ENCODE data around the gene PIWIL4.

Gene PIWIL4

DNA sequence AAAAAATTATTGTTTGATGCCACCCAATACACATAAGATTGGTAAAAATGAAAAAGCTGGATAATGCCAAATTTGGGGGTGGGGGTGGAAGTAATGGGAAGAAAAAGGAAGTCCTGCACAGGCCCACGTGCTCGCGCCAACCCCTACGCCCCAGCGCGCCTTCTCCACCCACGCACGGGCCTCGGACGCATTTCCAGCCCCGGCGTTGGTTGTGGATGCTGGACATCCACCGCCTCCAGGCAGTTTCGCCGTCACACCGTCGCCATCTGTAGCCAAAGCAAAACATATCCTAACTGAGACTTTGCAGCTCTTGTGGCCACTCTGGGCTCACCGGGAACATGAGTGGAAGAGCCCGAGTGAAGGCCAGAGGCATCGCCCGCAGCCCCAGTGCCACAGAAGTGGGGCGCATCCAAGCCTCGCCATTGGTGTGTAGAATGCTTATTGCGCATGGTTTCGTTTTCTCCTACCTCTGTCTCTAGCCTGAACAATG, at the start of gene PIWIL4:
Gene PIWIL4, plus strand, starts transcription at position 188 of the 490 bp plus-strand sequence. Its CDS starts 151 bp downstream, at position 339.
- Histone ChIP-seq H3K9me3 (no peaks in the 10 kb centered on the region), H3K4me3 (no peak within 1 kb of the TSS), H3K27ac (no peak within 1 kb of the TSS), H3K27me3 (no peaks in the 10 kb centered on the region), H3K36me3 (peaks cover 0 to 5% (median 0%) of the 10 kb centered on the region in 3 donors), H3K4me1 (peaks cover 0 to 16% (median 3%) of the 10 kb centered on the region in 4 donors)
- DNase-seq, result no peak
- TF ChIP-seq, protein P1, sequence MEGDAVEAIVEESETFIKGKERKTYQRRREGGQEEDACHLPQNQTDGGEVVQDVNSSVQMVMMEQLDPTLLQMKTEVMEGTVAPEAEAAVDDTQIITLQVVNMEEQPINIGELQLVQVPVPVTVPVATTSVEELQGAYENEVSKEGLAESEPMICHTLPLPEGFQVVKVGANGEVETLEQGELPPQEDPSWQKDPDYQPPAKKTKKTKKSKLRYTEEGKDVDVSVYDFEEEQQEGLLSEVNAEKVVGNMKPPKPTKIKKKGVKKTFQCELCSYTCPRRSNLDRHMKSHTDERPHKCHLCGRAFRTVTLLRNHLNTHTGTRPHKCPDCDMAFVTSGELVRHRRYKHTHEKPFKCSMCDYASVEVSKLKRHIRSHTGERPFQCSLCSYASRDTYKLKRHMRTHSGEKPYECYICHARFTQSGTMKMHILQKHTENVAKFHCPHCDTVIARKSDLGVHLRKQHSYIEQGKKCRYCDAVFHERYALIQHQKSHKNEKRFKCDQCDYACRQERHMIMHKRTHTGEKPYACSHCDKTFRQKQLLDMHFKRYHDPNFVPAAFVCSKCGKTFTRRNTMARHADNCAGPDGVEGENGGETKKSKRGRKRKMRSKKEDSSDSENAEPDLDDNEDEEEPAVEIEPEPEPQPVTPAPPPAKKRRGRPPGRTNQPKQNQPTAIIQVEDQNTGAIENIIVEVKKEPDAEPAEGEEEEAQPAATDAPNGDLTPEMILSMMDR (IDR thresholded peaks at IDR 0.05), result no peak
- intact Hi-C loops (cut with DNase I; ENCODE audit: low total_unique reads), result no loop called here

DNA sequence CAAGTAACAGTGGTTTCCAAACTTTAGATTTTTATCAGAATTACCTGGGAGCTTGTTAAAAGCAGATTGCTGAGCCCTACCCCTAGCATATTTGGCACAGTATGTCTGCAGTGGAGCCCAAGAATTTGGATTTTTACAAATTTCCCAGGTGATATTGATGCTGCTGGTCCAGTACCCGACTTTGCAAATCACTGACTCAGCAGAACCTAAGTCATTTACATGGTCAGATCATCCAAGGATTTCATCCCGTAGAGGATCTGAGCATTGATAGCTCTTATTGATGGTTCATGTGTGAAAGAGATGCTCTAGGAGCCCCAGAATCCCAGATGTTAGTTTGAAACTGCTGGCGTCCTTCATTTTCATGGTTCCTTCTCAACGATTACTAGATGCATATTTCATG, 48.9 kb upstream of the PIWIL4 start:
- no peaks in the 10 kb centered on the region for H3K4me1 ChIP-seq
- no peaks in the 10 kb centered on the region for H3K27me3 ChIP-seq
- TF ChIP-seq, protein P1 (IDR thresholded peaks at IDR 0.05), result no peak
- no peaks in the 10 kb centered on the region for H3K36me3 ChIP-seq
- H3K4me3 ChIP-seq, result no peak overlapping the region
- intact Hi-C loops (cut with DNase I; ENCODE audit: low total_unique reads), result no loop called here
- no peak overlapping the region for H3K27ac ChIP-seq
- H3K9me3 ChIP-seq, result no peaks in the 10 kb centered on the region
- DNase-seq, result no peak

DNA sequence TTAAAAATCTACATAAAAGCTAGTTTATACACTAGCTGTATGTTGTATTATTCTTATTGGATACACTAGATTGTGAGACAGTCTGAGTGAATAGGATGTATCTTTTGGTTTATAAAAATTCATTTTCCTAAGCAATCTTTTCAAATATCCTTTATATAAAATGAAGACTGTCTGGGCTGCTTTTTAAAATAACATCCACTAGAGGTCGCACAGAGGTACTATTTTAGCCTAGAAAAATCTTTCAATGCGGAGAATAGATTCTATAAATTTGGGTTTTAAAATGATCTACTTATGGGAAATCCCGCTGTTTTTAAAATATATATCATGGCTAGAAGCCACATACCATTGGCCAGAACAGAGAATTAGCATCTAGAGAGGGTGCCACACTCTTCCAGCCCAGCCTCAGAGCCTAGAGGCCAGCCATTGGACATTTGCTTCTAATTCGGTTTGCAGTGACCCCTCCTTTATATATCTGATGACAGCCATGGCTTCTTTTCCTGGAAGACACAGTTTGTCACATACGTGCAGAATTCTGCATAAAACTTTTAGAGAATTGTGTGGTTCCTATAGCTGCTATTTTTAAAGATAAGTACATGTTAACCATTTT, 47.6 kb upstream of the PIWIL4 start:
- Histone ChIP-seq H3K27me3 (no peaks in the 10 kb centered on the region), H3K9me3 (no peaks in the 10 kb centered on the region), H3K36me3 (no peaks in the 10 kb centered on the region), H3K27ac (no peak overlapping the region), H3K4me3 (no peak overlapping the region), H3K4me1 (no peaks in the 10 kb centered on the region)
- intact Hi-C loops (cut with DNase I; ENCODE audit: low total_unique reads), result loop anchor here (5.0 kb wide), 1 partner anchor 43 kb away; no protein-coding TSS in a partner anchor
- TF ChIP-seq, protein P1 (IDR thresholded peaks at IDR 0.05), result peak; percentile 68 to 69
- no peak for DNase-seq

DNA sequence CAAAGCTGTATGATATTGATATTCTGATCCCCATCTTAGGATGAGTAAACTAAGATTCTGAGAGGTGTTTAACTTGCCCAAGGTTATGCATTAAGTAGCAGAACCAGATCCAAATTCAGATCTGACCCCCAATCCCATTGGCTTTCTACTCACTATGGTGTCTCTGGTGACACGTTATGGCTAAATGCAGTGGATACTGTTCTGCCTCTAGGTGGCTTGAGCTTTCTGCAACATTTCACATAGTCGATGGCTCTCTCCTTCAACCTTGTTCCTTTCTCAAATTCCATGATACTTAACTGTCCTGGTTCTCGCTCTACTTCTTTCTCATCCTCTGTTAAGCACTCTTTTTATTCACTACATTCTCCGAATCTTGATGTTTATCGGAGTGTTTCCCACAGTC, 45.5 kb upstream of the PIWIL4 start:
- intact Hi-C loops (cut with DNase I; ENCODE audit: low total_unique reads), result loop anchor here (5.0 kb wide), 1 partner anchor 41 kb away; no protein-coding TSS in a partner anchor
- TF ChIP-seq, protein P1 (IDR thresholded peaks at IDR 0.05), result peak; percentile 12 to 22
- Histone ChIP-seq H3K27ac (no peak overlapping the region), H3K4me1 (no peaks in the 10 kb centered on the region), H3K27me3 (no peaks in the 10 kb centered on the region), H3K9me3 (no peaks in the 10 kb centered on the region), H3K36me3 (no peaks in the 10 kb centered on the region), H3K4me3 (no peak overlapping the region)
- DNase-seq, result no peak

DNA sequence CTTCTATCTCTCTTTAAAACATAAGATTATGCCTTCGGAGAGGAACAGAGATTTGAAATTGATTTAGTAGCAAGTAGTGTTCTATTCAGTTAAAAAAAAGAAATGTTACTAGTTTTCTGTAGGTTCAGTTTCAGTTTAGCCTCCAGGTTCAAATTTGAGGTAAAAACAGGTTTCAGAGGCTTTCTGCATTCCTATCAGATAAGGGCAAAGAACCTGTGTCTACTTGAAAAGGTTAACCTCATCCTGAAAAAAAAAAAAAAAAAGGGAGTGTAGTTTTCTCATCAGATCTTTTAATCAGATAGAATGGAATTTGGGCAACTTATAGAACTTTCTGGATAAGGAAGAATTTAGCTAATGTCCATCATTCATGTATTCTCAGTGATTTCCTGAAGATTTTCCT, 42.8 kb upstream of the PIWIL4 start:
- Histone ChIP-seq H3K4me1 (no peaks in the 10 kb centered on the region), H3K27me3 (no peaks in the 10 kb centered on the region), H3K36me3 (no peaks in the 10 kb centered on the region), H3K27ac (no peak overlapping the region), H3K9me3 (no peaks in the 10 kb centered on the region), H3K4me3 (no peak overlapping the region)
- DNase-seq, result no peak
- TF ChIP-seq, protein P1 (IDR thresholded peaks at IDR 0.05), result no peak
- intact Hi-C loops (cut with DNase I; ENCODE audit: low total_unique reads), result loop anchor here (5.0 kb wide), 1 partner anchor 38 kb away; no protein-coding TSS in a partner anchor

Measured in tibial artery (tissue), 4 donors.